Adipocyte (in vitro differentiated cells): ENCODE measurements around the gene ACTN1.

Source experiments
- DNase-seq: peaks from one replicate; pipeline ENCODE4 v3.0.0-alpha.2; 2015; ENCODE audit warnings: low read depth
- H3K27me3 ChIP-seq: replicated peaks from 2 replicates; pipeline ENCODE4 v1.7.0; 2013; ENCODE audit warnings: mild to moderate bottlenecking, low read length, moderate library complexity; ENCODE audit not compliant: control insufficient read depth, insufficient read depth
- H3K36me3 ChIP-seq: 2 replicates; pipeline ENCODE4 v1.7.0; 2013; ENCODE audit warnings: low read length, mild to moderate bottlenecking, moderate library complexity; ENCODE audit not compliant: control insufficient read depth, insufficient read depth, severe bottlenecking
- H3K4me1 ChIP-seq: 2 replicates; pipeline ENCODE4 v1.7.0; 2013; ENCODE audit warnings: mild to moderate bottlenecking, low read length, moderate library complexity; ENCODE audit not compliant: control insufficient read depth, insufficient read depth
- H3K4me3 ChIP-seq: 2 replicates; pipeline ENCODE4 v1.7.0; 2013; ENCODE audit warnings: mild to moderate bottlenecking, low read length, moderate library complexity
- H3K9ac ChIP-seq: 2 replicates; pipeline ENCODE4 v1.7.0; 2013; ENCODE audit warnings: mild to moderate bottlenecking, low read length, moderate library complexity
- H3K9me3 ChIP-seq: 2 replicates; pipeline ENCODE4 v1.7.0; 2013; ENCODE audit warnings: mild to moderate bottlenecking, low read length, moderate library complexity; ENCODE audit not compliant: control insufficient read depth

ACTN1 gene

GRCh38 chr14:68939893-68940613, 39.0 kb downstream of the ACTN1 start:
- Histone ChIP-seq H3K4me1 (peaks cover 48% of the 10 kb centered on the region), H3K9ac (peak overlapping the region; percentile 17), H3K9me3 (no peaks in the 10 kb centered on the region), H3K36me3 (peaks cover 22% of the 10 kb centered on the region), H3K27me3 (no peaks in the 10 kb centered on the region), H3K4me3 (no peak overlapping the region)
- DNase-seq, result peak; percentile 88

- peaks cover 48% of the 10 kb centered on the region for H3K4me1 ChIP-seq
- no peak overlapping the region for H3K4me3 ChIP-seq
- H3K36me3 ChIP-seq, result peaks cover 22% of the 10 kb centered on the region
- no peaks in the 10 kb centered on the region for H3K9me3 ChIP-seq
- H3K27me3 ChIP-seq, result no peaks in the 10 kb centered on the region
- DNase-seq, result no peak
- peak overlapping the region; percentile 17 for H3K9ac ChIP-seq
Observed at GRCh38 chr14:68939181-68939892, 39.8 kb downstream of the ACTN1 start.

GRCh38 chr14:68938271-68939150, 40.6 kb downstream of the ACTN1 start:
- DNase-seq, result peak; percentile 48
- H3K36me3 ChIP-seq, result peaks cover 22% of the 10 kb centered on the region
- no peak overlapping the region for H3K4me3 ChIP-seq
- no peaks in the 10 kb centered on the region for H3K27me3 ChIP-seq
- H3K4me1 ChIP-seq, result peaks cover 44% of the 10 kb centered on the region
- no peaks in the 10 kb centered on the region for H3K9me3 ChIP-seq
- H3K9ac ChIP-seq, result peak overlapping the region; percentile 7

GRCh38 chr14:68937471-68938270, 41.4 kb downstream of the ACTN1 start:
- Histone ChIP-seq H3K36me3 (peaks cover 22% of the 10 kb centered on the region), H3K4me3 (no peak overlapping the region), H3K9me3 (no peaks in the 10 kb centered on the region), H3K4me1 (peaks cover 43% of the 10 kb centered on the region), H3K9ac (no peak overlapping the region), H3K27me3 (no peaks in the 10 kb centered on the region)
- DNase-seq, result peak; percentile 49

- H3K9ac ChIP-seq, result no peak overlapping the region
- peaks cover 18% of the 10 kb centered on the region for H3K36me3 ChIP-seq
- H3K9me3 ChIP-seq, result no peaks in the 10 kb centered on the region
- no peak overlapping the region for H3K4me3 ChIP-seq
- no peaks in the 10 kb centered on the region for H3K27me3 ChIP-seq
- no peak for DNase-seq
- H3K4me1 ChIP-seq, result peaks cover 43% of the 10 kb centered on the region
Observed at GRCh38 chr14:68936980-68937379, 42.1 kb downstream of the ACTN1 start.

GRCh38 chr14:68936476-68936875, 42.6 kb downstream of the ACTN1 start:
- no peaks in the 10 kb centered on the region for H3K9me3 ChIP-seq
- H3K36me3 ChIP-seq, result peaks cover 21% of the 10 kb centered on the region
- H3K4me1 ChIP-seq, result peaks cover 38% of the 10 kb centered on the region
- DNase-seq, result no peak
- no peaks in the 10 kb centered on the region for H3K27me3 ChIP-seq
- no peak overlapping the region for H3K4me3 ChIP-seq
- no peak overlapping the region for H3K9ac ChIP-seq

- Histone ChIP-seq H3K9me3 (no peaks in the 10 kb centered on the region), H3K27me3 (no peaks in the 10 kb centered on the region), H3K9ac (no peak overlapping the region), H3K4me1 (peaks cover 31% of the 10 kb centered on the region), H3K4me3 (no peak overlapping the region), H3K36me3 (peaks cover 28% of the 10 kb centered on the region)
- DNase-seq, result no peak
Observed at GRCh38 chr14:68935761-68936214, 43.3 kb downstream of the ACTN1 start.

GRCh38 chr14:68934066-68934465, 45.0 kb downstream of the ACTN1 start:
- Histone ChIP-seq H3K4me3 (no peak overlapping the region), H3K9me3 (no peaks in the 10 kb centered on the region), H3K27me3 (no peaks in the 10 kb centered on the region), H3K4me1 (peaks cover 14% of the 10 kb centered on the region), H3K36me3 (peaks cover 30% of the 10 kb centered on the region), H3K9ac (no peak overlapping the region)
- no peak for DNase-seq

GRCh38 chr14:68932686-68933085, 46.4 kb downstream of the ACTN1 start:
- H3K27me3 ChIP-seq, result no peaks in the 10 kb centered on the region
- no peak overlapping the region for H3K9ac ChIP-seq
- H3K4me3 ChIP-seq, result no peak overlapping the region
- H3K36me3 ChIP-seq, result peaks cover 29% of the 10 kb centered on the region
- DNase-seq, result no peak
- no peaks in the 10 kb centered on the region for H3K4me1 ChIP-seq
- H3K9me3 ChIP-seq, result no peaks in the 10 kb centered on the region

- Histone ChIP-seq H3K27me3 (no peaks in the 10 kb centered on the region), H3K36me3 (peaks cover 26% of the 10 kb centered on the region), H3K9ac (no peak overlapping the region), H3K4me3 (no peak overlapping the region), H3K9me3 (no peaks in the 10 kb centered on the region), H3K4me1 (no peaks in the 10 kb centered on the region)
- no peak for DNase-seq
Observed at GRCh38 chr14:68932231-68932630, 46.9 kb downstream of the ACTN1 start.
